Measurements from ENCODE around the gene PLEKHA8. TPM values are rescaled to one million over a fixed set of nuclear protein-coding genes. Genes with fewer than 3 reads are reported as not detected.

The PLEKHA8 gene
- 6.5 and 8.4 TPM in 2 replicates for total RNA-seq

- intact Hi-C loops (cut with micrococcal nuclease): loop anchor here (1.0 to 5.0 kb wide), 8 partner anchors 34 to 699 kb away; partner anchors contain the start of genes NOD1 and ZNRF2
Observed at GRCh38 chr7:30028216-30028748, at the start of gene PLEKHA8. Gene PLEKHA8, plus strand, starts transcription at chr7:30028412. Its CDS starts 351 bp downstream, at chr7:30028763.

- intact Hi-C loops (cut with micrococcal nuclease): no loop called here
Observed at GRCh38 chr7:29980151-29980550, 48.1 kb upstream of the PLEKHA8 start.

GRCh38 chr7:29987083-29987482 lies 41.1 kb upstream of the PLEKHA8 start:
- intact Hi-C loops (cut with micrococcal nuclease): no loop called here

- intact Hi-C loops (cut with micrococcal nuclease): no loop called here
Observed at GRCh38 chr7:29987811-29988317, 40.3 kb upstream of the PLEKHA8 start.

GRCh38 chr7:29988424-29989256 lies 39.6 kb upstream of the PLEKHA8 start:
- intact Hi-C loops (cut with micrococcal nuclease): no loop called here

- intact Hi-C loops (cut with micrococcal nuclease): no loop called here
Observed at GRCh38 chr7:29989257-29989995, 38.8 kb upstream of the PLEKHA8 start, which contains the start of gene SCRN1. Gene SCRN1, minus strand, starts transcription at chr7:29989801. Its CDS starts 20,734 bp downstream, at chr7:29969067.

GRCh38 chr7:29990931-29991330 lies 37.3 kb upstream of the PLEKHA8 start:
- intact Hi-C loops (cut with micrococcal nuclease): no loop called here

GRCh38 chr7:29991937-29992336 lies 36.3 kb upstream of the PLEKHA8 start:
- intact Hi-C loops (cut with micrococcal nuclease): no loop called here

- intact Hi-C loops (cut with micrococcal nuclease): no loop called here
Observed at GRCh38 chr7:29993140-29993539, 35.1 kb upstream of the PLEKHA8 start.

- intact Hi-C loops (cut with micrococcal nuclease): no loop called here
Observed at GRCh38 chr7:29995652-29996051, 32.6 kb upstream of the PLEKHA8 start.

- intact Hi-C loops (cut with micrococcal nuclease): no loop called here
Observed at GRCh38 chr7:29996321-29996720, 31.9 kb upstream of the PLEKHA8 start.

GRCh38 chr7:29998489-29998888 lies 29.7 kb upstream of the PLEKHA8 start:
- intact Hi-C loops (cut with micrococcal nuclease): no loop called here

GRCh38 chr7:30001998-30002397 lies 26.2 kb upstream of the PLEKHA8 start:
- intact Hi-C loops (cut with micrococcal nuclease): no loop called here

GRCh38 chr7:30003098-30003497 lies 25.1 kb upstream of the PLEKHA8 start:
- intact Hi-C loops (cut with micrococcal nuclease): no loop called here

GRCh38 chr7:30005464-30005863 lies 22.7 kb upstream of the PLEKHA8 start:
- intact Hi-C loops (cut with micrococcal nuclease): no loop called here

GRCh38 chr7:30010021-30010420 lies 18.2 kb upstream of the PLEKHA8 start:
- intact Hi-C loops (cut with micrococcal nuclease): no loop called here

- intact Hi-C loops (cut with micrococcal nuclease): no loop called here
Observed at GRCh38 chr7:30012757-30013156, 15.5 kb upstream of the PLEKHA8 start.

- intact Hi-C loops (cut with micrococcal nuclease): no loop called here
Observed at GRCh38 chr7:30018451-30018850, 9.8 kb upstream of the PLEKHA8 start.

- intact Hi-C loops (cut with micrococcal nuclease): no loop called here
Observed at GRCh38 chr7:30019387-30019786, 8.8 kb upstream of the PLEKHA8 start.

GRCh38 chr7:30019960-30020359 lies 8.3 kb upstream of the PLEKHA8 start:
- intact Hi-C loops (cut with micrococcal nuclease): no loop called here

GRCh38 chr7:30020535-30020934 lies 7.7 kb upstream of the PLEKHA8 start:
- intact Hi-C loops (cut with micrococcal nuclease): no loop called here

GRCh38 chr7:30022991-30023390 lies 5.2 kb upstream of the PLEKHA8 start:
- intact Hi-C loops (cut with micrococcal nuclease): no loop called here

Data from T-helper 2 cell treated with Interferon-gamma antibody and Interleukin-4, amounts not matched to agents 100 ng/mL and 5 ng/mL, for 36 hours (primary cell).